Caco-2 (cell line): ENCODE measurements around the gene NRCAM. TPM values are rescaled to one million over a fixed set of nuclear protein-coding genes. Genes with fewer than 3 reads are reported as not detected.

Experiments
- BruUV-seq: library from RNA; stranded (reverse); fragments of 400-500 nt; replicated peaks from 2 replicates; lab custom pipeline; 2021; lab: Mats Ljungman, UMichigan
- CTCF ChIA-PET: fragments of 300-600 bp; sonication (Branson Sonifier 250); formaldehyde crosslinking; loops from one replicate; lab custom pipeline; 2022; ENCODE audit warnings: antibody characterized with exemption; lab: Charles Lee
- POLR2A ChIA-PET: fragments of 300-600 bp; sonication (Branson Sonifier 250); formaldehyde crosslinking; loops from one replicate; lab custom pipeline; 2022; ENCODE audit warnings: antibody characterized with exemption; lab: Charles Lee
- DNase-seq, 2 experiments: peaks; one replicate each; pipeline versions ENCODE4 v3.0.0 to v3.0.0-alpha.2; 2020 to 2022
- H3K27me3 ChIP-seq: replicated peaks from 2 replicates; pipeline ENCODE4 v1.6.0; 2011; ENCODE audit warnings: low read length; ENCODE audit not compliant: control insufficient read depth, insufficient read depth
- H3K36me3 ChIP-seq: 2 replicates; pipeline ENCODE4 v1.5.1; 2011; ENCODE audit warnings: low read length; ENCODE audit not compliant: control insufficient read depth, insufficient read depth
- H3K4me1 ChIP-seq: fragments of 250-450 bp; sonication (Bioruptor Pico); 2 replicates; pipeline ENCODE4 v1.5.1; 2020; ENCODE audit warnings: mild to moderate bottlenecking
- H3K4me3 ChIP-seq: 2 replicates; pipeline ENCODE4 v1.5.1; 2011; ENCODE audit warnings: low read depth, mild to moderate bottlenecking, control low read depth, low read length
- H3K9me3 ChIP-seq: fragments of 250-450 bp; sonication (Bioruptor Pico); 2 replicates; pipeline ENCODE4 v1.5.1; 2020; ENCODE audit warnings: mild to moderate bottlenecking, moderate library complexity
- H3K27ac Mint-ChIP-seq: one replicate; pipeline ENCODE4 v1.8.0; 2022; ENCODE audit warnings: mixed read lengths; ENCODE audit not compliant: unreplicated experiment
- H3K27me3 Mint-ChIP-seq: one replicate; pipeline ENCODE4 v1.8.0; 2022; ENCODE audit warnings: mixed read lengths; ENCODE audit not compliant: insufficient read depth, unreplicated experiment
- H3K36me3 Mint-ChIP-seq: one replicate; pipeline ENCODE4 v1.8.0; 2022; ENCODE audit warnings: mild to moderate bottlenecking, mixed read lengths; ENCODE audit not compliant: insufficient read depth, unreplicated experiment
- H3K4me1 Mint-ChIP-seq: one replicate; pipeline ENCODE4 v1.8.0; 2022; ENCODE audit warnings: low read depth, mixed read lengths; ENCODE audit not compliant: unreplicated experiment
- H3K4me3 Mint-ChIP-seq: one replicate; pipeline ENCODE4 v1.8.0; 2022; ENCODE audit warnings: mild to moderate bottlenecking, moderate library complexity, mixed read lengths; ENCODE audit not compliant: unreplicated experiment
- H3K9me3 Mint-ChIP-seq: one replicate; pipeline ENCODE4 v1.8.0; 2022; ENCODE audit warnings: mixed read lengths; ENCODE audit not compliant: unreplicated experiment
- CTCF ChIP-seq, 2 experiments: fragments of 200-600 bp in 1 of 2; IDR thresholded peaks; 1 replicate in 1 of 2; 2 replicates in 1 of 2; pipeline versions ENCODE4 v1.5.1 to v1.8.0; 2011 to 2022; ENCODE audit warnings: antibody characterized with exemption in 1 of 2, control low read depth in 1 of 2, inconsistent platforms in 1 of 2, low read depth in 1 of 2, low read length in 1 of 2, mild to moderate bottlenecking in 1 of 2, moderate library complexity in 1 of 2; ENCODE audit not compliant: insufficient read depth in 1 of 2, severe bottlenecking in 1 of 2, unreplicated experiment in 1 of 2
- intact Hi-C: fragments of 100-400 bp; cut with micrococcal nuclease; formaldehyde crosslinking; loops from one replicate; pipeline ENCODE4 v1.10.0; 2022; ENCODE audit not compliant: unreplicated experiment
- total RNA-seq: library from RNA; stranded (reverse); gene quantifications from 2 replicates; pipeline ENCODE4 v1.2.3, GENCODE V29; 2022

The NRCAM gene
- total RNA-seq, 1 experiment from 2014 or later, result 96.2 TPM

- DNase-seq, result no peak
- H3K9me3 Mint-ChIP-seq, result no peaks in the 10 kb centered on the region
- ChIA-PET CTCF (no interaction called here), POLR2A (no interaction called here)
- no peaks in the 10 kb centered on the region for H3K27me3 Mint-ChIP-seq
- intact Hi-C loops, result no loop called here
- peaks cover 19% of the 10 kb centered on the region for H3K4me1 Mint-ChIP-seq
- BruUV-seq, result no TSS peak
- Histone ChIP-seq H3K27me3 (no peaks in the 10 kb centered on the region), H3K9me3 (no peaks in the 10 kb centered on the region), H3K4me1 (peaks cover 26% of the 10 kb centered on the region), H3K36me3 (no peaks in the 10 kb centered on the region), H3K4me3 (no peak overlapping the region)
- no peak overlapping the region for H3K4me3 Mint-ChIP-seq
- peaks cover 3% of the 10 kb centered on the region for H3K36me3 Mint-ChIP-seq
- no peak for TF ChIP-seq CTCF (IDR thresholded peaks at IDR 0.05; ENCODE audit: insufficient read depth in 1 of 2, low read depth in 1 of 2, low read length in 1 of 2, severe bottlenecking in 1 of 2, unreplicated experiment in 1 of 2)
- no peak overlapping the region for H3K27ac Mint-ChIP-seq
Observed at GRCh38 chr7:108335269-108335918, 120.8 kb downstream of the NRCAM start.

GRCh38 chr7:108332937-108333336 lies 123.3 kb downstream of the NRCAM start:
- no peak for DNase-seq
- Histone ChIP-seq H3K36me3 (no peaks in the 10 kb centered on the region), H3K9me3 (no peaks in the 10 kb centered on the region), H3K4me1 (peaks cover 24% of the 10 kb centered on the region), H3K4me3 (no peak overlapping the region), H3K27me3 (no peaks in the 10 kb centered on the region)
- Mint-ChIP-seq H3K9me3 (no peaks in the 10 kb centered on the region), H3K27me3 (no peaks in the 10 kb centered on the region), H3K36me3 (no peaks in the 10 kb centered on the region), H3K4me1 (peaks cover 7% of the 10 kb centered on the region), H3K27ac (no peak overlapping the region), H3K4me3 (no peak overlapping the region)
- intact Hi-C loops, result no loop called here
- TF ChIP-seq CTCF (IDR thresholded peaks at IDR 0.05; ENCODE audit: insufficient read depth in 1 of 2, low read depth in 1 of 2, low read length in 1 of 2, severe bottlenecking in 1 of 2, unreplicated experiment in 1 of 2), result no peak
- POLR2A ChIA-PET, result no interaction called here
- CTCF ChIA-PET, result no interaction called here
- no TSS peak for BruUV-seq

- Histone ChIP-seq H3K4me1 (peaks cover 24% of the 10 kb centered on the region), H3K27me3 (no peaks in the 10 kb centered on the region), H3K9me3 (no peaks in the 10 kb centered on the region), H3K36me3 (no peaks in the 10 kb centered on the region), H3K4me3 (no peak overlapping the region)
- DNase-seq, result no peak
- ChIA-PET CTCF (no interaction called here), POLR2A (no interaction called here)
- intact Hi-C loops, result no loop called here
- Mint-ChIP-seq H3K27ac (no peak overlapping the region), H3K4me3 (no peak overlapping the region), H3K4me1 (peaks cover 9% of the 10 kb centered on the region), H3K36me3 (no peaks in the 10 kb centered on the region), H3K27me3 (no peaks in the 10 kb centered on the region), H3K9me3 (no peaks in the 10 kb centered on the region)
- no TSS peak for BruUV-seq
- no peak for TF ChIP-seq CTCF (IDR thresholded peaks at IDR 0.05; ENCODE audit: insufficient read depth in 1 of 2, low read depth in 1 of 2, low read length in 1 of 2, severe bottlenecking in 1 of 2, unreplicated experiment in 1 of 2)
Observed at GRCh38 chr7:108331971-108332370, 124.3 kb downstream of the NRCAM start.
